NCI-H146 (cell line): ENCODE data around the gene PLA2G2A.

ENCODE experiments used
- DNase-seq: peaks from one replicate; lab custom pipeline; 2025; lab: John Stamatoyannopoulos, UW

The PLA2G2A gene

DNA sequence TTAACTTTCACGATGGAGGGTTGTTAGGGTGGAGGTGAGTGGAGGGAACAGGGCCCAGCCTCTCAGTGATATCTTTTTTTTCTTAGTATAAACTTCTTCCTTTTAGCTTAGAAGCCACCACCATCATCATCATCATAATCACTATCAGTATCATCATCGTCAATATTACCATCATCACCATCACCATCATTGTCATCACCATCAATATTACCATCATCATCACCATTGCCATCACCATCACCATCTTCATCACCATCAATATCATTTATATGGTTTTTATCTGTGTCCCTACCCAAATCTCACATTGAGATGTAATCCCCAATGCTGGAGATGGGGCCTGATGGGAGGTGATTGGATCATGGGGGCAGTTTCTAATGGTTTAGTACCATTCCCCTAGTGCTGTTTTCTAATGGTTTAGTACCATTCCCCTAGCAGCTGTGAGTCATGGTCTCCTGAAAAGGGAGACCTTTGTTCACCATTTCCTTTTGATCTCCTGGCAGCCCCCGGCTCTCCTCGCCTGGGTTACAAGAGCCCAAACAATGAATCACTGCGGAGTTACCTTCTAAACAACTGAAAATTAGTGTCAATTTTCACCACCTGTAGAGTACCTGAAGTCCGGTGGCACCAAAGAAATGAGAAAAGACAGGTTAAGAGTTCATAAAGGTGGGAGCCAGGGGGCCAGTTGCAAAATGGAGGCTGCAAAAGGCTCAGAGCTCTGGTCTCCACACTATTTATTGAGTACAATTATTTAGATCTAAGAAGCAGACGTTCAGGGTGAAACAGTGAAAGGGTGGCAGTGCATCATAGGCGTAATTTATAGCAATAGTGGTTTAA lies 52.9 kb downstream of the PLA2G2A start:
- DNase-seq = peak; percentile 1
